Measurements from ENCODE around the gene SALL1. TPM values are rescaled to one million over a fixed set of nuclear protein-coding genes. Genes with fewer than 3 reads are reported as not detected.

The SALL1 gene
- total RNA-seq, 2 donors from 2014 or later = 122 to 172 TPM

DNA sequence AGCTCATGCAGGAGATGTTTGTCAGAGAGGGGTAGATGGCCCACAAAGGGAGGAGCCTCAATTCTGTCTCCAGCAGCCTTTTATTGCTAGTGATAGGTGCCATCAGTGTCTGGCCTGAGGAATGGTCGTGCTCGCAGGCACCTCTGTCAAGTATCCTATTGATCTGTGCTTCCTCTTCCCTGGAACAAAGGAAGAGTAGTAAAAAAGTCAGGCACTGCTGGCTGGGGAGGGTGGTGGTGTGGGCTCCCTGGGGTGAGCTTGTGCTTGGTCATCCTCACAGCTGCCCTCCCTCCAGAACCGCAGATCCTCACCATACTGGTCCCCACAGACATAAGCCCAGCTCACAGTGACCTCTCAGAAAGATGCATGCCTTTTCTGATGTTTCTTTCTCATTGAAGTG, 15.0 kb upstream of the SALL1 start:
- peaks cover 18% of the 10 kb centered on the region for H3K27me3 Mint-ChIP-seq (ENCODE audit: insufficient read depth)
- peaks cover 9% of the 10 kb centered on the region for H3K36me3 Mint-ChIP-seq (ENCODE audit: low read depth)
- WGBS, 2 experiments (ENCODE audit: insufficient coverage in 1 of 2, insufficient read length in 1 of 2) = 80% methylated on average over 3 of the region's 3 CpGs; no CpG with 5 or more reads in 1 of the 2 experiments
- Histone ChIP-seq H3K27me3 (ENCODE audit: control insufficient read depth, insufficient read depth, low read length, poor library complexity, severe bottlenecking) (no peaks in the 10 kb centered on the region), H3K4me3 (ENCODE audit: low read length) (no peak overlapping the region), H3K27ac (ENCODE audit: low read depth, low read length) (no peak overlapping the region), H3K36me3 (ENCODE audit: control insufficient read depth, insufficient read depth, low read length) (no peaks in the 10 kb centered on the region), H3K4me1 (ENCODE audit: control insufficient read depth, insufficient read depth, low read length) (peaks cover 9% of the 10 kb centered on the region), H3K9ac (ENCODE audit: extremely low read depth, low read length, poor library complexity, severe bottlenecking) (no peak overlapping the region), H3K9me3 (ENCODE audit: control insufficient read depth, low read length) (peaks cover 7% of the 10 kb centered on the region)
- H3K4me3 Mint-ChIP-seq = no peak overlapping the region
- no peak for TF ChIP-seq CTCF (conservative IDR thresholded peaks at IDR 0.05)
- peak overlapping the region; percentile 39 for H3K27ac Mint-ChIP-seq
- peaks cover 22% of the 10 kb centered on the region for H3K4me1 Mint-ChIP-seq
- DNase-seq = no peak
- peaks cover 16% of the 10 kb centered on the region for H3K9me3 Mint-ChIP-seq

GRCh38 chr16:51165043-51165442, 14.0 kb upstream of the SALL1 start:
- Mint-ChIP-seq H3K27ac (no peak overlapping the region), H3K36me3 (ENCODE audit: low read depth) (peaks cover 5% of the 10 kb centered on the region), H3K4me1 (peaks cover 22% of the 10 kb centered on the region), H3K4me3 (no peak overlapping the region), H3K27me3 (ENCODE audit: insufficient read depth) (peaks cover 12% of the 10 kb centered on the region), H3K9me3 (peaks cover 8% of the 10 kb centered on the region)
- 100% methylated on average over 1 of the region's 1 CpG; no CpG with 5 or more reads in 1 of the 2 experiments for WGBS, 2 experiments (ENCODE audit: insufficient coverage in 1 of 2, insufficient read length in 1 of 2)
- H3K4me3 ChIP-seq (ENCODE audit: low read length) = no peak overlapping the region
- peaks cover 6% of the 10 kb centered on the region for H3K9me3 ChIP-seq (ENCODE audit: control insufficient read depth, low read length)
- peaks cover 9% of the 10 kb centered on the region for H3K4me1 ChIP-seq (ENCODE audit: control insufficient read depth, insufficient read depth, low read length)
- DNase-seq = no peak
- no peak overlapping the region for H3K27ac ChIP-seq (ENCODE audit: low read depth, low read length)
- no peak overlapping the region for H3K9ac ChIP-seq (ENCODE audit: extremely low read depth, low read length, poor library complexity, severe bottlenecking)
- no peaks in the 10 kb centered on the region for H3K36me3 ChIP-seq (ENCODE audit: control insufficient read depth, insufficient read depth, low read length)
- no peak for TF ChIP-seq CTCF (conservative IDR thresholded peaks at IDR 0.05)
- H3K27me3 ChIP-seq (ENCODE audit: control insufficient read depth, insufficient read depth, low read length, poor library complexity, severe bottlenecking) = no peaks in the 10 kb centered on the region

DNA sequence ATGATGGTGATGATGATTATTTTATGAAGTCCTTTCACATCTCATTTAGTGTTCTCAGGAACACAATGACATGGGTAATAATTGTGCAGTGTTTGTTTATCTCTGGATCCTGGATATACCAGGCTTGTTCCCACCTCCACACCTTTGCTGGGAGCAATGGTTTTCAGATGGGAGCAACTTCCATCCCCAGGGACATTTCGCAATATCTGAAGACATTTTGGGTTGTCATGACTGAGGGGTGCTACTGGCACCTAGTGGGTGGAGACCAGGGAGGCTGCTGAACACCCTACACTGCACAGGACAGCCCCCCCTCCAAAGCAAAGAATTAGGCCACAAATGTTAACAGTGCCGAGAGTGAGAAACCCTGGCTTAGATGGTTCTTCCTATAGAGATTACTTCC, 13.5 kb upstream of the SALL1 start:
- H3K27ac Mint-ChIP-seq = no peak overlapping the region
- WGBS, 2 experiments (ENCODE audit: insufficient coverage in 1 of 2, insufficient read length in 1 of 2) = 83 to 100% methylated on average over 1 to 2 of the region's 2 CpGs

More for the DNA sequence above, 13.5 kb upstream of the SALL1 start:
- Mint-ChIP-seq H3K9me3 (peaks cover 4% of the 10 kb centered on the region), H3K27me3 (ENCODE audit: insufficient read depth) (peaks cover 11% of the 10 kb centered on the region), H3K4me1 (peaks cover 22% of the 10 kb centered on the region), H3K4me3 (no peak overlapping the region), H3K36me3 (ENCODE audit: low read depth) (peaks cover 1% of the 10 kb centered on the region)
- DNase-seq = no peak
- H3K4me1 ChIP-seq (ENCODE audit: control insufficient read depth, insufficient read depth, low read length) = peaks cover 9% of the 10 kb centered on the region
- H3K4me3 ChIP-seq (ENCODE audit: low read length) = no peak overlapping the region
- no peak for TF ChIP-seq CTCF (conservative IDR thresholded peaks at IDR 0.05)
- H3K27ac ChIP-seq (ENCODE audit: low read depth, low read length) = no peak overlapping the region
- H3K9ac ChIP-seq (ENCODE audit: extremely low read depth, low read length, poor library complexity, severe bottlenecking) = no peak overlapping the region
- H3K27me3 ChIP-seq (ENCODE audit: control insufficient read depth, insufficient read depth, low read length, poor library complexity, severe bottlenecking) = no peaks in the 10 kb centered on the region
- H3K36me3 ChIP-seq (ENCODE audit: control insufficient read depth, insufficient read depth, low read length) = no peaks in the 10 kb centered on the region
- H3K9me3 ChIP-seq (ENCODE audit: control insufficient read depth, low read length) = peaks cover 6% of the 10 kb centered on the region

All from endodermal cell (in vitro differentiated cells).